Central memory CD4-positive, alpha-beta T cell (primary cell): Measurements from ENCODE around the gene RAD54L.
"Not testable (repeated sequence)": the region's sequence is repeated elsewhere in the genome, so short reads cannot be mapped to it uniquely, and the experiment has no call there.

ENCODE experiments used
- DNase-seq: peaks from one replicate; pipeline ENCODE4 v3.0.0; 2022

Gene RAD54L

GRCh38 chr1:46325285-46326076 lies 77.9 kb downstream of the RAD54L start:
- DNase-seq: not testable (repeated sequence)
